Astrocyte of the cerebellum (primary cell): ENCODE measurements around the gene MAGI1.

Experiments used
- DNase-seq: peaks from one replicate; pipeline ENCODE4 v3.0.0-alpha.2; 2011; ENCODE audit warnings: low read depth
- H3K4me3 ChIP-seq: 2 replicates; pipeline ENCODE4 v1.5.1; 2011; ENCODE audit warnings: mild to moderate bottlenecking, low read depth, low read length, moderate library complexity
- in situ Hi-C: cut with HindIII; loops from 2 replicates; pipeline ENCODE4 v1.10.0; 2017; ENCODE audit warnings: low sequenced_read_pairs
- TF ChIP-seq, protein P1 (sequence below): IDR thresholded peaks from 2 replicates; pipeline ENCODE4 v1.5.1; 2012; ENCODE audit warnings: low read length, low read depth, moderate library complexity, mild to moderate bottlenecking; ENCODE audit errors: missing control alignments

MAGI1 gene

DNA sequence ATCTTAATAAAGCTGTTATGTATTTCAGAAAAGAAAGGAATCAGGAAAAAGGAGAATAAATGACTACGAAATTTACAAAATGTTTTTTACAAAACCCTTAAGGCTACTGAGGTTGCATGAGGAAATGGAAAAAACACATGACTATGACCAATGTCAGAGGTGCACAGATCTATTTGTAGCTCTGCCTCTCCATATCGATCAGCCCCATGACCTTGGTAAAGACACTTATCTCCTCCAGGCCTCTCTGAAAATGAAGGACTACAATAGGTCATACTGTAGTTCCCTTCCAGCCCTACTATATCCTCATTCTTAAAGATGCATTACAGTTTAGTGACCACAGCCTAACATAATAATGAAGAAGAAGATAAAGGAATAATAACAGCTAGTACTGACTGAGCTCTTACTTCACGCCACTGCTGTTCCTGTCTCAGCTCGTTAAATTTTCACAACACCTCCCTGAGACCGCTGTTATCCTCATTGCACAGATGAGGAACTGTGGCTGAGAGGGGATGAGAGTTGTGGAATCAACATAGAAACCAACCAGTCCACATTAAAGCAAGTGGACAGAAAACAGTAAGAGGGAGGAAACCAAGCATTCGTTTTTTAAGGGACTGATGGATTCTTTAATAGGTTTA lies 163.2 kb downstream of the MAGI1 start:
- TF ChIP-seq, protein P1, sequence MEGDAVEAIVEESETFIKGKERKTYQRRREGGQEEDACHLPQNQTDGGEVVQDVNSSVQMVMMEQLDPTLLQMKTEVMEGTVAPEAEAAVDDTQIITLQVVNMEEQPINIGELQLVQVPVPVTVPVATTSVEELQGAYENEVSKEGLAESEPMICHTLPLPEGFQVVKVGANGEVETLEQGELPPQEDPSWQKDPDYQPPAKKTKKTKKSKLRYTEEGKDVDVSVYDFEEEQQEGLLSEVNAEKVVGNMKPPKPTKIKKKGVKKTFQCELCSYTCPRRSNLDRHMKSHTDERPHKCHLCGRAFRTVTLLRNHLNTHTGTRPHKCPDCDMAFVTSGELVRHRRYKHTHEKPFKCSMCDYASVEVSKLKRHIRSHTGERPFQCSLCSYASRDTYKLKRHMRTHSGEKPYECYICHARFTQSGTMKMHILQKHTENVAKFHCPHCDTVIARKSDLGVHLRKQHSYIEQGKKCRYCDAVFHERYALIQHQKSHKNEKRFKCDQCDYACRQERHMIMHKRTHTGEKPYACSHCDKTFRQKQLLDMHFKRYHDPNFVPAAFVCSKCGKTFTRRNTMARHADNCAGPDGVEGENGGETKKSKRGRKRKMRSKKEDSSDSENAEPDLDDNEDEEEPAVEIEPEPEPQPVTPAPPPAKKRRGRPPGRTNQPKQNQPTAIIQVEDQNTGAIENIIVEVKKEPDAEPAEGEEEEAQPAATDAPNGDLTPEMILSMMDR: no peak
- in situ Hi-C loops: no loop called here
- DNase-seq: no peak
- no peak overlapping the region for H3K4me3 ChIP-seq

DNA sequence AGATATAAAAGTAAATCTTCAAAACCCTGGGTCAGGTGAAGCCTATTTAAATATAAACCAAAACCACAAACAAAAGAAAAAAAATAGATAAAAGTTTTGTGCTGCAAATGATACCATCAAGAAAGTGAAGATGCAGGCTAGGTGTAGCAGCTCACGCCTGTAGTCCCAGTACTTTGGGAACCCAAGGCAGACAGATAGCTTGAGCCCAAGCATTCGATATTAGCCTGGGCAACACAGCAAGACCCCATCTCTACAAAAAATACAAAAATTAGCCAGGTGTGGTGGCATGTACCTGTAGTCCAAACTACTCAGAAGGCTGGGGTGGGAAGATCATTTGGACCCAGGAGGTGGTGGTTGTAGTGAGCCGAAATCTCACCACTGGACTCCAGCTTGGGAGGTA lies 164.8 kb downstream of the MAGI1 start:
- H3K4me3 ChIP-seq: no peak overlapping the region
- no peak for DNase-seq
- TF ChIP-seq, protein P1: no peak
- in situ Hi-C loops: no loop called here

- H3K4me3 ChIP-seq: no peak overlapping the region
- in situ Hi-C loops: no loop called here
- TF ChIP-seq, protein P1: no peak
- no peak for DNase-seq
Observed at GRCh38 chr3:65873028-65873427, 165.7 kb downstream of the MAGI1 start.

GRCh38 chr3:65871305-65872141 lies 167.2 kb downstream of the MAGI1 start:
- no peak for DNase-seq
- TF ChIP-seq, protein P1: no peak
- in situ Hi-C loops: no loop called here
- no peak overlapping the region for H3K4me3 ChIP-seq

DNA sequence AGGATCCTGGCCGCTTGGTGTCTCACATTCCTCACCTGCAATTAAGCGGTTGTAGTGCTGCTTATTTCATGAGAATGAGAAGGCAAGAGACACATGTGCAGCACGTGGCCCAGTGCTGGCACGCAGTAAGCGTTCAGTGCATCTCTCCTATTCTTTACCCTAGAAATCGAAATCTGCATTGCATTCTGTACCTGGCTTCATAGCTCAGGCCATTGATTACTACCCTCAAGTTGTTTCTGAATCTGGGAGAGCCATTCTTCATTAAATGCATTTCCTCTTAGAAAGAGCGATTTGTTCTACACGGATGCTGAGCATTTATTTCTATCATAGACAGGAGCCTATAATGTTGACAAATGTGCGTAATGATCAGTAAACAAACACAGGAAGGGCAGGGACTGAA lies 168.9 kb downstream of the MAGI1 start:
- in situ Hi-C loops: no loop called here
- TF ChIP-seq, protein P1: no peak
- DNase-seq: no peak
- H3K4me3 ChIP-seq: no peak overlapping the region

DNA sequence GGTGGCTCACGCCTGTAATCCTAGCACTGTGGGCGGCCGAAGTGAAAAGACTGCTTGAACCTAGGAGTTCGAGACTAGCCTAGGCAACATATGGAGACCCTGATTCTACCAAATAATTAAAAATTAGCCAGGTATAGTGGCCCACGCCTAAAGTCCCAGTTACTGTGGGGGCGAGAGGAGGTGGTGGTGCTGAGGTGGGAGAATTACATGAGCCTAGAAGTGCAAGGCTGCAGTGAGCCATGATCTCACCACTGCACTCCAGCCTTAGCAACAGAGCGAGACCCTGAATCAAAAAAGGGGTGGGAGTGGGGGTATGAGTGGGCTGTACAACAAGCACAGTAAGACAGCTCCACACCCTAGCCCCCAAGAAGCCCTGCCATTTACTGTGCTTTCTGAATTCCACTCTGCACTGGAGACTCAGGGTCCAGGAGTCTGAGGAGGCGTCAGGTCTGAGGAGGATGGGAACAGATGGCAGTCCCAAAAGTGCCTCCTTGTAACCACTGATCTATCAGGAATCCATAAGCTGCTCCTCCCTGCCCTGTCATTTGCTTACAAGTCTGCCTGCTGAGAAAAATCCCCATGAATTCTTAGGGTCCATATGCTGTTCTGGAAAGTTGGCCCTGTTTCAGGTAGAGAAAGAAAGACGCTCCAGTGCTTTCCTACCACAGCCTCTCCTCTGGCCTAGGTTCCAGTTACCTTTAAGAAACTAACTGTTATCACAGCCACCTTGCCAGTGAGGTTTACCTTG lies 171.1 kb downstream of the MAGI1 start:
- no peak for DNase-seq

More for the DNA sequence above, 171.1 kb downstream of the MAGI1 start:
- in situ Hi-C loops: no loop called here
- TF ChIP-seq, protein P1: no peak
- H3K4me3 ChIP-seq: no peak overlapping the region
